Dendritic cell treated with granulocyte-macrophage colony-stimulating factor and Interleukin-4, amounts not matched to agents 40 ng/mL and 50 ng/mL, for 4 days (primary cell): Measurements from ENCODE around the gene ARPC5L.
"Not testable (repeated sequence)": the region's sequence is repeated elsewhere in the genome, so short reads cannot be mapped to it uniquely, and the experiment has no call there.

Source experiments
- H3K27ac Mint-ChIP-seq: one replicate; pipeline ENCODE4 v1.8.0; 2022; ENCODE audit warnings: mild to moderate bottlenecking, mixed read lengths
- H3K27me3 Mint-ChIP-seq: one replicate; pipeline ENCODE4 v1.8.0; 2022; ENCODE audit warnings: mild to moderate bottlenecking, mixed read lengths
- H3K36me3 Mint-ChIP-seq: one replicate; pipeline ENCODE4 v1.8.0; 2022; ENCODE audit warnings: low read depth, mixed read lengths
- H3K4me1 Mint-ChIP-seq: one replicate; pipeline ENCODE4 v1.8.0; 2022; ENCODE audit warnings: low read depth, mixed read lengths
- H3K4me3 Mint-ChIP-seq: one replicate; pipeline ENCODE4 v1.8.0; 2022; ENCODE audit warnings: mild to moderate bottlenecking, moderate library complexity, mixed read lengths
- H3K9me3 Mint-ChIP-seq: one replicate; pipeline ENCODE4 v1.8.0; 2022; ENCODE audit warnings: mixed read lengths
- intact Hi-C: fragments of 100-400 bp; cut with micrococcal nuclease; formaldehyde crosslinking; loops from one replicate; pipeline ENCODE4 v1.15.0; 2022

The ARPC5L gene

DNA sequence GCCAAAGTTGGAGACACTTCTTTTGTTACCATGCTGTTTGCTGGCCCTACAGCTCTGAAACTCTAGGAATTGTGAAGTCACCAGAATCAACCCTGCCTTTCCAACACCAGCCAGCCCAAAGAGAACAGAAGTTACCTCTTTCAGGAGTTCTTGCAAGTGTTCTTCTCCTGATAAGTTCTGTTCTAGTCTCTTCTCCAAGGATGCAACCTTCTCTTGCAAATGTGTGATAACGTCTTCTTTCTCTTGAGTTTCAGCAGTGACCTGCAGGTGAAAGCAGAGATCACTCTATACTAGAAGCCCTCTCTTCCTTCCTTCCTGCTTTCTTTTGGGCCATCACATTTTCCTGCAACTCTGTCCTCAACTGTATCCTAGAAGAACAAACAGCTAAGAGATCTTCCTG is 49.8 kb downstream of the ARPC5L start:
- Mint-ChIP-seq H3K4me1 (no peaks in the 10 kb centered on the region), H3K27me3 (no peaks in the 10 kb centered on the region), H3K9me3 (no peaks in the 10 kb centered on the region), H3K27ac (no peak overlapping the region), H3K4me3 (no peak overlapping the region), H3K36me3 (peaks cover 80% of the 10 kb centered on the region)
- intact Hi-C loops: no loop called here

DNA sequence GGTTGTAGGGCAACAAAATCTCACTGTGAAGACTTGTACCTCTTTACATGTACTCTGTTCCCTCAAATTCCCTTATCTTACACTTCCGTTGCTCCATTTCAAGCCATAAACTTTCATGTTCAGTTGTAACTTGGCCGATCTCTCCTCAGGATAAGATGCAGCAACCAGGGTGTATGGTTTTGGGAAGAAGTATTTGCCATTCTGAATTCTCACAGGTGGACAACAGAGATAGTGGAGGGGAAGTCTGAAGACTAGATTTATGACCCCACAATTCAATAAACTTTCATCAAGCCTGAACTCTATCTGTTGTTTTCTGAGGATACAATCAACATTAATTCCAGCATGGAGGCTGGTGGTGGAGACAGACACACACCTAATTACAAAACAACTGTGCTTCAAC is 51.4 kb downstream of the ARPC5L start:
- no peak overlapping the region for H3K27ac Mint-ChIP-seq

DNA sequence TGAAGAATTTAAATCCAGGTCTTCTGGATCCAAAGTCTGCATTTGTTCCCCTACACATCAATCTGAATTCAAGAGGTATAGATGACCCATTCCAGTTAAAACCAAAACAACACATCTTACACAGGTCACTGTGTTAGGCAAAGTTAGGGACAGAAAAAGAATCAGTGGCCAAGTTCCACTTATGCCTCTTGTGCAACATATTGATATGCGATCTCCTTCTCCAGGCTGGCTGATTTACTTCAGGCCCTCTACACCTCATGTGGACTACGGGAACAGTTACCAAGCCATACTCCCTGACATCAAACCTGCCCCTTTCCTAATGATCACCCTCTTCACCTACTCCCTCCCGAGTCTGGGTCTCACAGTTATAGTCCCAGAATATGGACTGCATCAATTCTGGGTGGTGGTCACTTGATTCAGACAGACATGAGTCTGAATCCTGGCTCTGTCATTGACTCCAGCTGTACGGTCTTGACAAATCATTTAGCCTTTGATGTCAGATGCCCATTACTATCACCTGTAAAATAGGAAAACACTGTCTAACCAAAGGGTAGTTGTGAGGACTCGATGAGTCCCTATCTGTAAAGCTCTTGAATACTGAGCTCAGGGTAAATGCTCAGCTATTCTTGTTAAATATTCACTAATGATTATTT is 52.9 kb downstream of the ARPC5L start:
- no peak overlapping the region for H3K27ac Mint-ChIP-seq
- peaks cover 77% of the 10 kb centered on the region for H3K36me3 Mint-ChIP-seq
- H3K9me3 Mint-ChIP-seq: no peaks in the 10 kb centered on the region
- H3K4me1 Mint-ChIP-seq: no peaks in the 10 kb centered on the region
- intact Hi-C loops: no loop called here
- H3K4me3 Mint-ChIP-seq: no peak overlapping the region
- H3K27me3 Mint-ChIP-seq: no peaks in the 10 kb centered on the region

More for the DNA sequence above, 51.4 kb downstream of the ARPC5L start:
- intact Hi-C loops: no loop called here
- H3K27me3 Mint-ChIP-seq: no peaks in the 10 kb centered on the region
- H3K4me3 Mint-ChIP-seq: no peak overlapping the region
- H3K4me1 Mint-ChIP-seq: no peaks in the 10 kb centered on the region
- H3K36me3 Mint-ChIP-seq: peaks cover 72% of the 10 kb centered on the region
- no peaks in the 10 kb centered on the region for H3K9me3 Mint-ChIP-seq

DNA sequence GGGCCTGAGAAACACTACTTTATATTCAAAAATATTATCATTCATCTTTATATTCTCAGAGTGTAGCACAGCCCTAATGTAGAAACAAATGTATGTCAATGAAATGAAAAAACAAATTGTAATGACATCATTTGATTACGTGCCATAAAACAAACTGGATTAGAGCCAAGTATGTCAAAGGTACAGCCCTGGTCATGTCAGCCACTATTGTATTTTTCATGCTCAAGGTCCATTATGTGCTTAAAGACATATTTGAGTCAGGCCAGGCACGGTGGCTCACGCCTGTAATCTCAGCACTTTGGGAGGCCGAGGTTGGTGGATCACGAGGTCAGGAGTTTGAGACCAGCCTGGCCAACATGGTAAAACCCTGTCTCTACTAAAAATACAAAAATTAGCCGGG is 58.5 kb downstream of the ARPC5L start:
- intact Hi-C loops, H3K27me3 Mint-ChIP-seq, H3K4me1 Mint-ChIP-seq, H3K4me3 Mint-ChIP-seq, H3K9me3 Mint-ChIP-seq, H3K27ac Mint-ChIP-seq: not testable (repeated sequence)
- peaks cover 74% of the 10 kb centered on the region for H3K36me3 Mint-ChIP-seq
